ENCODE data around the gene CFP.
"Not testable (repeated sequence)": the region's sequence is repeated elsewhere in the genome, so short reads cannot be mapped to it uniquely, and the experiment has no call there.

Gene CFP

DNA sequence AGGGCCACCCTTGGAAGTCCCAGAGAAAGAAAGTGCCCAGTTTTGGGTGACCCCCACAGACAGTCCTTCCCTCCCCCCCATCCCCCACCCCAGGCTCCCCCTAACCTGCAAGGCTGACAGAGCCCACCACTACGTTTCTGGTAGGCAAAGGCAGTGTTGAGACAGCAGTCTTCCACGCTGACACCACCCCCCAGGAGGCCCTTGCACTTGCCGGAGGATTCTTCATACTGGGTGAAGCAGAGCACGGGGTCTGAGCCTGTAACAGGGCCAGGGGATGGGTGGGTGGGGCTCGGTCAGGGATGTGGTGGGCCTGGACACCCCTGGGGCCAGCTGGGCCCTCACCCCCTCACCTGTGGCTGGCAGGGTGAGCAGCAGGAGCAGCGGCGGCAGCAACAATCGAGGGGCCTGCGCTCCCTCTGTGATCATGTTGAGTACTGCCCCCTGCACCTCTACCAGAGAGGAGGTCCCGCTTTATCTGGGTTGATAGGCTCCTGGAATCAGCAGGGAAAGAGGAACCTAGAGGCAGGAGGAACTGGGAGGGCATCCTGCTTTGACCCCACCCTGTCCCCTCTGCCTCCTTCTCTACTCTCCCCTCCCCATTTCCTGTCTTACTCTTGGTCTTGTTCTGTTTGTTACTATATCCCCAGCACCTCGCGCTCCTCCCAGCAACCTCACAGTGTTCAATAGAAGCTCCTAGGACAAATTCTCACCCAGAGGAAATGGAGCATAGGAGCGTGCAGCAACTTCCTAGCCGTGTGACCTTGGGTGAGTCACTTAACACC, at the start of gene CFP:
TSS of gene CFP (minus strand) at position 512 of the 782 bp plus-strand sequence. CDS start at position 426, 86 bp downstream.
- DNase-seq (ENCODE audit: low read depth): no peak

DNA sequence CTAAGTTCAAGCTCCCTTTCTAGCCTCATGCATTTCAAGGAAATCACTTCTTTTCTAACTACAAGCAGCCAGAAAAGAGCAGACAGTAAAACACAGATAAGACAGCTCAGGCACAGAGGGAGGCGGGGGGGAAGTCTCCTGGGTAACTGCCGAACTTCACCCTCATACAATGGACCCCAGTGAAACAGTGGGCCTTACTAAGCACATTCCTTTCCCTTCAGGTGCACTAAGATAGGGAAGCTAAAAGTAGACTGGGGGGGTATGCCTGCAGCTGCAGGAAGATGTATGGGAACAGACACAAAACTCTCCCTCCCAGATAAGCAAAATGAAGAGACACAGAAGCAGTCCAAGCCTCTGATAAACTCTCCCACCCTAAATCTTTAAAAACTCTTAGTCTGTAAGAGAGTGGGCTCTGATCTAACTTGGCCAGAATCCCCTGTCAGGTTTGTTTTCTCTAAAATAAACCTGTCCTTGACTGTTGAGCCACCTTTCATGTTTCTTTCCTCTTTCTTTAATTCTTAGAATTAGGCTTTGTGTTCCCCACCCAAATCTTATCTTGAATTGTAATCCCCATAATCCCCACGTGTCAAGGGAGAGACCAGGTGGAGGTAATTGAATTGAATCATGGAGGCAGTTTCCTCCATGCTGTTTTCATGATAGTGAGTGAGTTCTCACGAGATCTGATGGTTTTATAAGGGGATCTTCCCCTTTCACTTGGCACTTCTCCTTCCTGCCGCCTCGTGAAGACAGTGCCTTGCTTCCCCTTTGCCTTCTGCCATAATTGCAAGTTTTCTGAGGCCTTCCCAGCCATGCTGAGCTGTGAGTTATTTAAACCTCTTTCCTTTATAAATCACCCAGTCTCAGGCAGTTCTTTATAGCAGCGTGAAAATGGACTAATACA, 46.5 kb upstream of the CFP start:
- DNase-seq (ENCODE audit: low read depth): not testable (repeated sequence)

DNA sequence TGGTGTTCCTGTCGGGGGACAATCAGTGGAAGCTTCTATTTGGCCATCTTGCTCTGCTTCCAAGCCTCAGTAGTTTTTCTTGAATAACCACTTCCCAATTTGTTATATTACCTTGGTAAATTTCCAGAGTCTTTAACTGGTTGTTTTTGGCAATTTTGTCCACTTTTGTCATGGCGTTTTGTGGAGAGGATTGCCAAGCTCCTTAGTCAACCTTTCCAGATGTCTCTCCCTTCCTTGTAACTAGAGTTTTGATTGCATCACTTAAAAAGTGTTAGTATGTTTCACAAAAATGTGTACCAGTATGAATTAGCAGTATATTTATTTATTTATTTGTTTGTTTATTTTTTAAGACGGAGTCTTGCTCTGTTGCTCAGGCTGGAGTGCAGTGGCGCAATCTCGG, 45.0 kb upstream of the CFP start:
- no peak for DNase-seq (ENCODE audit: low read depth)

DNA sequence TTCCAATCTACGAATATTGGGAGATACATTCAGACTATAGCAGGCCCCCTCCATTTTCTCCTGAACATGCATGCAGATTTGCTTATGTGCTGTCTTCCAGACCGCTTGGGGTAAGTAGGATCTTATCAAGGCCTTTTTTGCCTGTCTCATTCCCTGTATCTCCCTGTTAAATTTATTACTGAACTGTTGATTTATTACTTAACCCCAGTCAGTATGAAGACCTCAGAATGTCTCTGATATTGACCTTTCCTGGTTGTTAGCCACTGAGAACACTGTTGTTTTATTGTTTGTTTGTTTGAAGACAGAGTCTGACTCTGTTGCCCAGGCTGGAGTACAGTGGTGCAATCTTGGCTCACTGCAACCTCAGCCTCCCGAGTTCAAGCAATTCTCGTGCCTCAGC, 36.1 kb upstream of the CFP start:
- DNase-seq (ENCODE audit: low read depth): not testable (repeated sequence)

DNA sequence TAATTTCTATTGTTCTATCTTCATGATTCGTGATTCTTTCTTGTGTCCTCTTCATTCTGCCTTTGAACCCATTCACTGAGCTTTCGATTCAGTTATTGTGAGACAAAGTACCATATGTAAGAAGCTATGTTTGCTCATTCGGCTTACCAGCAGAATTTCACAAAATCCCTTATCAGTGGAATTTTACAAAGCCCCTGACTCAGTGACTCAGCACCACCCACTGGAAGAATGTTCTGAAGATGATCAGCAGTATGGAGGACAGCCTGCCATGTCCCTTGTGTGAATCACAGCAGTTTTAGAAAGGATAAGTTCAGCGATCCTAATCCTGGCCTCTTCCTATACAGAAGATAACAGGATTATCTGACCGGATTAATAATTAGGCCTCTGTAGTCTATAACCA, 35.0 kb upstream of the CFP start:
- no peak for DNase-seq (ENCODE audit: low read depth)

DNA sequence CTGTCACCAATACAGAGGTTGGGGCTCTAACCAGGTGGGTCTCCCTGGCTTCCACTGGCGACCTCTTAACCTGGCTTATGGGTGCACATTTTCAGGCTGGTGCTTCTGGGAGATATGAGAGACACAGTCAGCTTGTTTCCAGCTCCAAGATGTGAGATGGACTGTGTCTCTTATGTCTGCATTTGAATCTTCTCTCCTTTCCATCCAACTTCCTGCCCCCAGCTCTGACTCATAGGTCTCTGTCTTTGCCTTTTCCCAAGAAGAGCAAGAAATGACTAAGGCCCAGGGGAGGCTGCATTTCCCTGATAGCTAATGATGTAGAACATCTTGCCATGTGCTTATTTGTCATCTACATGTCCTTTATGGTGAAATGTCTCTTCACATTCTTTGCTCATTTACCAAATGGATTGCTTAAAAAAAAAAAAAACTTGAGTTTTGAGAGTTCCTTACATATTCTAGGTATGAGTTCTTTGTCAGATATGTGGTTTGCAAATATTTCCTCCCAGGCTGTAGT, 32.5 kb upstream of the CFP start:
- DNase-seq (ENCODE audit: low read depth): peak; percentile 42

DNA sequence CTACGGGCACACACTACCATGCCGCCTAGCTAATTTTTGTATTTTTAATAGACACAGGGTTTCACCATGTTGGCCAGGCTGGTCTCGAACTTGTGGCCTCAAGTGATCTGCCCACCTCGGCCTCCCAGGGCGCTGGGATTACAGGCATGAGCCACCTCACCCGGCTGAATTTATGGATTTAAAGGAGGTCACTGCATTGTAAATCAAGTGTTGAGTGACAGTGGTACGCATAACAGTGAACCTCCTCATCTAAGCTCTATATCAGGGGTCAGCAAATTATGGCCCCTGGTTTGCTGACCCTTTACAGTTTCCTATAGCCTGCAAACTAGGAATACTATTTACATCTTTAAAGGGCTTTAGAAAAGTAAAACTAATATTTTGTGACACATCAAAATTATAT, 31.8 kb upstream of the CFP start:
- DNase-seq (ENCODE audit: low read depth): no peak

DNA sequence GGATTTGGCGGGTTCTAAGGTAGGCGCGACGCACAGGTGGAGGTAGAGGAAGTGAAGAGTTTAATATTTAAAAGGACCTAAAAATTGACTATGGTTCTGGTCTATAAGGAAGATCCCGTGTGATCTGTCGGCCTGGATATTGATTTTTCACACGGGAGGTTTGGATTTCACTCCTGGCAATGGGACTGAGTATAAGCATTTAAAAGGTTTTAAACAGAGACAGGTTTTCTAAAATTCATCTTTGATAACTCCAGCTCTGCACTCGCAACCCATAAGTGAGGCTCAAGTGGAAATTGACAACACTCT, 29.6 kb upstream of the CFP start:
- no peak for DNase-seq (ENCODE audit: low read depth)

DNA sequence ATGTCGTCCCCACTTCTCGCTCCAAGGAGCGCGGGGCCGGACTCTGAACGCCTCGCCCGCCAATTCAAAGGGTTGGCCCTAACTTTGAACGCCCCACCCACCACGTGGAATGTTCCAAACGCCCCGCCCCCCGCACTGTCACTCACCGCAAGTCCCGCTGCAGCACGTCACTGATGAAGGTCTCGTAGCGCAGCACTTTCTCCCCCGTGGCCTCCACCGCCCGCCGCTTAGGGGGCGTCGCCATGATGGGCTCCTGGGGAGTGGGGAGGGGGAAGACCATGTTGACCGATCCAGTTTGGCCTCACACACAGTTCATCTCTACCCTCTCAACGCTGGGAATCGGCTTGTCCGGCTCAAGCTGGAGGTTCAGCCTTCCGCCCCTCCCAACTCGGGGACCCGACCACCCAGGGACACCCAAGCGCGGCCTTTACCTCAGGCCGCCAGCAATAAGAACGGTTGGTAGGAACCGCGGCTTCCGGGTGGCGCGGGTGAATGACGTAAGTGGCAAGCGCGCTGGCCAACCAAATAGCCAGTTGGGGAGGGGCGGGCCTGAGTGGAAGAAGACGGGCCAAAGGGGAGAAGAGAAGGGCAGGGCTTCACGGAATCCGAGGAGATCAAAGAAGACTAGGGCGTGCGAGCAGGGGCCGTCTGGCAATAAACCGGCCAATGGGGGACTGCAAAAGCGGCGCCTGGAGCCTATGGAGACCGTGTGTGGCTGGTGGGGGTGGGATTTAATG, 29.1 kb upstream of the CFP start, which contains the start of gene UXT:
TSS of gene UXT (minus strand) at position 497 of the 737 bp plus-strand sequence. CDS start at position 244, 253 bp downstream.
- DNase-seq (ENCODE audit: low read depth): peak; percentile 86

DNA sequence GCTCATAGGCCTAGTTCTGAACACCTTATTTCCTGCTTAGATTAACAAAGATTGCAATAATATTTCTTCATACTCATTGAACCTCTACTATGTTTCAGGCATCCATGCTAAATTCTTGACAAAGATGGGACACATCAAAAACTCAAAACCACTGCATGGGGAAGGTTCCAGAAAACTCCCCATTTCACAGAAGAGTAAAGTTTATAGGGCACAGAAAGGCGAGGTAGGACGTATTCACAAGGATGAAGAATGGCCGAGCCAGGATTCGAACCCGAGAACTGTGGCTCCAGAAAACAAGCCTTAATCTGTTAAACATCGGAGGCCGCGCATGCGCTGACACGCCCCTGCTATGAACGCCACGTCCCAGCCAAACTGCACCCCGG, 28.6 kb upstream of the CFP start:
- DNase-seq (ENCODE audit: low read depth): no peak

DNA sequence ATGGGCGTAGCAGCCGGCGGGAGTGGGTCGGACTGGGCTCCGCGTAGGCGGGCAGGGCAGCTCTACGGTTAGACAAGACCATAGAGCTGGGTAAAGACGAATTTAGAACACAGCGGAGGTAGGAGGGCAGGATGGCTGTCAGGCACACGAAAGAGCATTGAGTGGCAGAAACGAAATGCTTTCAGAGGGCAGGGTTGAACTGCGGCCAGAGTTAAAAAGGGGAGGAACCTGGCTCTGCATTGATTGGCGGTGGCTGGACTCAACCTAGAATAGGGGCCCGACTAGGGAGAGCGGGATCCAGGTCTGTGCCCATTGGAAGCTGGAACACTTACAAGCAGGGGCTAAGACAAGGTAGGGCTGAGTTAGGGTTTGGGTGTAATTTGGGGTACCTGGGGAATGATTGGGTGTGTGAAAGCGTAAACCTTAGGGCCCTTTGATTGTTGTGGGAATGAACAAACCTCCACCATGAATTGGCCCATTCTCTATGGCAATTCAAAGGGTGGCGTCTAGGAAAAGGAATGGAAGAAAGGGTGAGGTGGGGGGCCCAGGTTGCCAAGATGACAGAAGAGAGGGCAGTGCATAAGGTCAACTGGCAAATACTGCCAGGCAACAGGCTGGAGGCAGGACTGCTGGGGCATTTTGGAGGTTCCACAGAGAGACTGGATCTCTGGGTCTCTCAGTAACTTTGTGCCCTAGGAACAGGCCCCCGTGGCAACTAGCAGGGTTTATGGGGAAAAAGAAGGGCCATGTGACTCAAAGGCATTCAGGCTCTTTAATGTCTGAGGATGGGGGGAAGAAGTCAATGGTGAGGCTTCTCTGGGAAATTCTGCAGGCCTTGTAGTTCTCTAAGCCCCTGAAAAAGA, 21.5 kb upstream of the CFP start:
- DNase-seq (ENCODE audit: low read depth): no peak

DNA sequence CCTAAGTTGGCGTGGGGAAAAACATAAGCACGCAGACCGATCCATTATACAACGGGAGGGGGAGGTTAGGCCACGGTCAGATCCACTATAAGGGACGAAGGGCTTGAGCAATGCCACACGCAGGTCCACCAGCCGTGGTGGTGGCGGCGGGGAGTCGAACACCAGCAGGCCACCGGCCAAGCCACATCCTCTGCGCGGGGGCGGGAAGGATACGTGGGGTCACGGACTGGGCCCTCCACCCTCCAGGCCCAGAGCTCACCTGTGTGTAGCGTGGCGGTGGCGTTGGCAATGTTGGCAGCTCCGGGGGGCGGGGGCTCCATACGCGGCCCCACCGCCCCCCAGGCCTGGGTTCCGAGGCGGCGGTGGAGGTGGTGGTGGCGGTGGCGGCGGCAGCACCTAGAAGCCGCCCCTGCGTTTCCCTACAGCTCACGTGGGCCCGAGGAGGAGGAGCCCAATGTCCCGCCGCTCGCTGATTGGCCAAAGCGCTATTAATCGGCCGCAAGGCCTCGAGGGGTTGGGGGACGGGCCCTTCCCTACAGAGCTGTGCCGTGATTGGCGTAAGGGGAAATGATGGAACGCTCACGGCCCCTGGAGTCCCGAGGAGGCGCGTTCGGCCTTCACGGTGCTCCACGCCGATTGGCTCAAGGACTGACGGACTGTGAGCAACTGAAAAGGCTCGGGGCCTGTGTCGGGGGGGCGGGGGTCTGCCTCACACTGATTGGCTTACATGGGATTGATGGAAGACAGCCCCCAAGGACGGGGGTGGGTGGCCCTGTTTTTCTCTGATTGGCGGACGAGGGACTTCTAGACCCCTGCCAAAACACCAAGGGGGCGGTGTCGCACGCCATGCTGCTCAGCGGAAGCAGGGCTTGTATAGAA, 20.7 kb upstream of the CFP start, which contains the start of gene ELK1:
TSS of gene ELK1 (minus strand) at position 400 of the 879 bp plus-strand sequence. CDS start 9,122 bp downstream, outside the sequence.
- peak; percentile 82 for DNase-seq (ENCODE audit: low read depth)

DNA sequence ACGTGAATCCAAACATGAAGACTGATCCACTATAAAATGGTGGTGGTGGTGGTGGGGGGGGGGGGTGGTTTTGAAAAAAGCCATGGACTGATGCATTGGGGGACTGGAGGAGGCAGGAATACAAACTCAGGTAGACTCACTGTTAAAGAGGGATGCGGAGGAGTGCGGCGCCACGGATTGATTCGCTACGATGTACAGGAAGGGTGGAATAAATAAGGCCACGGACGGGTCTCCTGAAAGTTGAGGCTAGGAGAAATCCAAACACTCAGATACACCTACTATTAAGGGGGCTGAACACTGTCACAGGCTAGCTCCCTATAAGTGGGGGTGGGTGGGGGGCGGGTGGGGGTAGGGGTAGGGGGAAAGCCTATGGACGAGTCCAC, 20.0 kb upstream of the CFP start:
- DNase-seq (ENCODE audit: low read depth): no peak

DNA sequence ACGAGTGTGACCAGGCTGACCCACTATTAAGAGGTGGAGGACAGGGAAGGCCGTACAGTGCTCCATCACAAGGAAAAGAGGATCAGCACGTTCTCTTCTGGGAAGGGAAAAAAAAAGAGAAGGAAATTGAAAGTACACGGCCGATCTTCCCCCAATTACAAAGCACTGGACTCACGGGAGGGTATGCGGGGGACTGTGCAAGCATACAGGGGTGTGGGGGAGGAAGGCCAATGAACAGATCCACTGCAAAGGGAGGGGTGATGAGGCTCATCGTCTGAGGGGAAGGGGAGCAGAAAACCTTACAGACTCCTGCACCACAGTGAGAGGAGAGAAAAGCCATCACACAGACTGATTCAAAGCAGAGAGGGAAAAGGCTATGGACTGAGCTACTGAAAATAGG, 19.5 kb upstream of the CFP start:
- DNase-seq (ENCODE audit: low read depth): no peak

DNA sequence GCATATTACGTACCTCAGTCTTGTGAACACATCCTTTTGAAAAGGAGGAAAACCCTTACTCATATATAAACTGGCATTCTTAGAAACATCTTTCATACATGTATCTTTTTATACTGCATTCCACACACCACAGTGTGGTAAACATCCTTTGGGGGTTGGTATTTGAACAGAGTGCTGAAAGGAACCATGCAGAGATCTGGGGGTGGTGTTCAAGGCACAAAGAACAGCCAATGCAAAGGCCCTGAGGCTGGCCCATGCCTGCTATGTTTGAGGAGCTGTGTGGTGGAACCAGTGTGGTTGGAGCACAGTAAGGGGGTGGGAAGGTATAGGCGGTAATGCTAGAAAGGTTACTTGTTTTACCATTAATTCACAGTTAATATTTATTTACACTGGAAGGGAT, 18.6 kb upstream of the CFP start:
- DNase-seq (ENCODE audit: low read depth): no peak

DNA sequence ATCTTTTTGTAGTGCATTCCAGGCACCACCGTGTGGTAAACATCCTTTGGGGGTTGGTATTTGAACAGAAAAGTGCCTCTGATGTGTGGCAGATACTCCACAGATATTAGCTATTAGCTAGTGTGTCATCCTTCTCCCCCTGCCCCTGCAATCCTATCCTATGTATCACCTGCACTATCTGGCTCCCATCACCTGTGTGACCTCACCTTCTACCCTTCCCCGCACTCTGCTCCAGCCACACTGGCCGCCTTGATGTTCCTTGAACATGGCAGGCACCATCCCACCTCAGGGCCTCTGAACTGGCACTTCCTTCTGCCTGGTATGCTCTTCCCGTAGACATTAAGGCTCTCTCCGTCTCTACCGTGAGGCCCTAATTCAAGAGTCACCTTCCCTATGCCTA, 16.9 kb upstream of the CFP start:
- DNase-seq (ENCODE audit: low read depth): no peak

DNA sequence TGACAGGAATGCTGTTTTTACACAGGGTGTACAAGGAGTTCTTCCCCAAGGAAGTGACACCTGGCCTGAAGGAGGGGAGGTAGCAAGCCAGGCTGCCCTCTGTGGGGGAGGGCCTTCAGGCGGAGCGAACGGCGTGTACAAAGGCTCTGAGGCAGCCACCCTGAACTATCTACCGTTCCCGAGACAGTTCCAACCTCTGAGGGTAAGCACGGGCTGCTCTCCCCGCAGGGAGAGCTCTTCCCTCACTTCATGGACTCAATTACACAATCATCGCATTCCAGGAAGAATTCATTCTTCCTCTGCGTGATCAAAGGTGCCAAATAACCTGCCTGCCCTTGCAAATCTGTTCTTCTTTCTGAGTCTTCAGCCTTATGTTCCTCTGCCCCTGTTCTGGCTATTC, 15.8 kb upstream of the CFP start:
- no peak for DNase-seq (ENCODE audit: low read depth)

DNA sequence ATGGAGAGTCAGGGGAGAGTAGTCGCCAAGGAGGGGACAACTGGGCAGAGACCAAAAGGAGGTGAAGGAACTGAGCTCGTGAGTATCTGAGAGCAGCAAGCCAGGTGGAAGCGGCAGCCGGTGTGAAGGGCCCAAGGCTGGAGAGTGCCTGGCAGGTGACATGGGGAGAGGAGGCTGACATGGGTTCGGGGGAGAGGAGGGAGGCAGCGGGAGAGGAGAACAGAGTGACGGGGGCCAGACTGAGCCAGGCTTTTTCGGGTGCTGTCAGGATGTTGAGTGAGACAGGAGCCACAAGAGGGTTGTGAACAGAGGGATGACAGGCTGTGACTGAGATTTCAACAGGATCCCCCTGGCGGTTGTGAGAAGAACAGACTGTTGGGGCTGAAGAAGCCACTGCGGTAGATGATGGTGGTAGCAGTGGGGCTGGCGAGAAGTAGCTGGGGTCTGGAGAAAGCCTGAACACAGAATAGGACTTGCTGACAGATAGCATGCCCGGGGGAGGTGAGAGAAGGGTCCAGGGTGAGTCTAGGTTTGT, 14.9 kb upstream of the CFP start:
- DNase-seq (ENCODE audit: low read depth): no peak

DNA sequence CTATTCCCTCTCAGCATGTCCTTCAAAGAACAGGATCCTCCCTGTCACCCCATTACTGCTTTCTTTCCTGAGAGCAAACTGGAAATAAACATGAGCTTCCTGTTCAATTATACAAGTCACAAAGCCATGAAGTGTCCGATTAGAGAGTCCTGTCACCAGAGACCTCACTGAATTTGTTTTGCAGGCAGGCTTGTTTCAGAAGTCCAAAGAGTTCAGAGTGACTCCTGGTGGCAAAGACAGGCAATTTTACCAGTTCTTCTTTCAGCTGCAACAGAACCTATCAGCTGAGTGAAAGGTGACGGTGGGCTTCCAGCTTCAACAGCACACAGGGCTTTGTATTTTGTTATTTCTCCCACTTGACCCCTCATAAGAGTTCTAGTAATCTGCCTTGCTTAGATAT, 14.2 kb upstream of the CFP start:
- no peak for DNase-seq (ENCODE audit: low read depth)

DNA sequence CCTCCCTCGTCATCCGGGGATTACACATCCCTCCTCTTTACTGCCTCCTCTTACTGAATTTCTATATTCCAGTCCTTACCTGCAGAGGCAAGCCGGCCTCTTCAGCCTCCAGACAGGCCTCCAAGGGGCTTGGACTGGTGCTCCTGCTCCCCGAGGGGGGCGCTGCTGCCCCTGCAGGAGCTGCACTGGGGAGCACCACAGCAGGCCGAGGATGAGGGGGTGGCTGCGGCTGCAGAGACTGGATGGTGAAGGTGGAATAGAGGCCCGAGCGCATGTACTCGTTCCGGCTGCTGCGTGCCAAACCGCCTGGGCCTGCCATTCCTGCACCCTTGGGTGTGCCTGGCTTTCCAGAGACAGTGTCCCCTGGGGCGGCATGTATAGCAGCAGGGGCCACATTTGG, 9.1 kb upstream of the CFP start:
- DNase-seq (ENCODE audit: low read depth): no peak
